ENCODE measurements around the gene MRPL14. TPM values are rescaled to one million over a fixed set of nuclear protein-coding genes. Genes with fewer than 3 reads are reported as not detected.

The MRPL14 gene
- total and polyA plus RNA-seq, 9 of the 15 experiments (the other 6 are each of a cell fraction or from before 2014, with no cell fraction given) = 126 to 424 (median 165) TPM

DNA sequence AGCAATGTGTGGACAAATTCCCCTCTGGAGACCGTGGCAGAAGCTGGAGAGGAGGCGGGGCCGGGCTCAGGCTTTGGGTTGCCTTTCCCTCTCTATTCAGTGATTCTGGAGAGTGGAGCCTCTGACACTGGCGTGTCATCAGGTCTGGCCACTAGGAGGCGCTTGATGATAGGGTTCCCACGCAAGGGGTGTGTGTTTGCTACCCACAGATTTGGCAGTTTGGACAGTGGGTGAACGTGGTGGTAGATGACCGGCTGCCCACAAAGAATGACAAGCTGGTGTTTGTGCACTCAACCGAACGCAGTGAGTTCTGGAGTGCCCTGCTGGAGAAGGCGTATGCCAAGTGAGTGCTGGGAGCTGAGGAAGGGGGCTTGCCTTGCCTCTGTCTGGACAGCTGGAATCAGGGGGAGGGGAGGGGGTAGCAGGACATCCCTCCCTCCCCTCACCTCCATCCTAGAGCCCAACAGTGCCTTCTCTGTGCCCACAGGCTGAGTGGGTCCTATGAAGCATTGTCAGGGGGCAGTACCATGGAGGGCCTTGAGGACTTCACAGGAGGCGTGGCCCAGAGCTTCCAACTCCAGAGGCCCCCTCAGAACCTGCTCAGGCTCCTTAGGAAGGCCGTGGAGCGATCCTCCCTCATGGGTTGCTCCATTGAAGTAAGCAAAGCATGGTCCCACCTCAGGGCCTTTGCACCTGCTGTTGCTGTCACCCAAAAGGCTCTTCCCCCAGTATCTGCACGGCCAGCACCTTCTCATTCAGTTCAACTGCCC lies 45.7 kb upstream of the MRPL14 start (continued):
- TF ChIP-seq, protein P1, sequence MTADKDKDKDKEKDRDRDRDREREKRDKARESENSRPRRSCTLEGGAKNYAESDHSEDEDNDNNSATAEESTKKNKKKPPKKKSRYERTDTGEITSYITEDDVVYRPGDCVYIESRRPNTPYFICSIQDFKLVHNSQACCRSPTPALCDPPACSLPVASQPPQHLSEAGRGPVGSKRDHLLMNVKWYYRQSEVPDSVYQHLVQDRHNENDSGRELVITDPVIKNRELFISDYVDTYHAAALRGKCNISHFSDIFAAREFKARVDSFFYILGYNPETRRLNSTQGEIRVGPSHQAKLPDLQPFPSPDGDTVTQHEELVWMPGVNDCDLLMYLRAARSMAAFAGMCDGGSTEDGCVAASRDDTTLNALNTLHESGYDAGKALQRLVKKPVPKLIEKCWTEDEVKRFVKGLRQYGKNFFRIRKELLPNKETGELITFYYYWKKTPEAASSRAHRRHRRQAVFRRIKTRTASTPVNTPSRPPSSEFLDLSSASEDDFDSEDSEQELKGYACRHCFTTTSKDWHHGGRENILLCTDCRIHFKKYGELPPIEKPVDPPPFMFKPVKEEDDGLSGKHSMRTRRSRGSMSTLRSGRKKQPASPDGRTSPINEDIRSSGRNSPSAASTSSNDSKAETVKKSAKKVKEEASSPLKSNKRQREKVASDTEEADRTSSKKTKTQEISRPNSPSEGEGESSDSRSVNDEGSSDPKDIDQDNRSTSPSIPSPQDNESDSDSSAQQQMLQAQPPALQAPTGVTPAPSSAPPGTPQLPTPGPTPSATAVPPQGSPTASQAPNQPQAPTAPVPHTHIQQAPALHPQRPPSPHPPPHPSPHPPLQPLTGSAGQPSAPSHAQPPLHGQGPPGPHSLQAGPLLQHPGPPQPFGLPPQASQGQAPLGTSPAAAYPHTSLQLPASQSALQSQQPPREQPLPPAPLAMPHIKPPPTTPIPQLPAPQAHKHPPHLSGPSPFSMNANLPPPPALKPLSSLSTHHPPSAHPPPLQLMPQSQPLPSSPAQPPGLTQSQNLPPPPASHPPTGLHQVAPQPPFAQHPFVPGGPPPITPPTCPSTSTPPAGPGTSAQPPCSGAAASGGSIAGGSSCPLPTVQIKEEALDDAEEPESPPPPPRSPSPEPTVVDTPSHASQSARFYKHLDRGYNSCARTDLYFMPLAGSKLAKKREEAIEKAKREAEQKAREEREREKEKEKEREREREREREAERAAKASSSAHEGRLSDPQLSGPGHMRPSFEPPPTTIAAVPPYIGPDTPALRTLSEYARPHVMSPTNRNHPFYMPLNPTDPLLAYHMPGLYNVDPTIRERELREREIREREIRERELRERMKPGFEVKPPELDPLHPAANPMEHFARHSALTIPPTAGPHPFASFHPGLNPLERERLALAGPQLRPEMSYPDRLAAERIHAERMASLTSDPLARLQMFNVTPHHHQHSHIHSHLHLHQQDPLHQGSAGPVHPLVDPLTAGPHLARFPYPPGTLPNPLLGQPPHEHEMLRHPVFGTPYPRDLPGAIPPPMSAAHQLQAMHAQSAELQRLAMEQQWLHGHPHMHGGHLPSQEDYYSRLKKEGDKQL (CRISPR knock-in tag; IDR thresholded peaks at IDR 0.05; ENCODE audit: borderline replicate concordance) = no peak
- TF ChIP-seq KLF1 (tag; IDR thresholded peaks at IDR 0.05) = no peak
- TF ChIP-seq, protein P2, sequence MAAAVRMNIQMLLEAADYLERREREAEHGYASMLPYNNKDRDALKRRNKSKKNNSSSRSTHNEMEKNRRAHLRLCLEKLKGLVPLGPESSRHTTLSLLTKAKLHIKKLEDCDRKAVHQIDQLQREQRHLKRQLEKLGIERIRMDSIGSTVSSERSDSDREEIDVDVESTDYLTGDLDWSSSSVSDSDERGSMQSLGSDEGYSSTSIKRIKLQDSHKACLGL (CRISPR knock-in tag; IDR thresholded peaks at IDR 0.05; ENCODE audit: borderline replicate concordance, poor library complexity, severe bottlenecking) = no peak
- TF ChIP-seq MECOM (CRISPR knock-in tag; IDR thresholded peaks at IDR 0.05) = no peak
- peak; percentile 90 for TF ChIP-seq RB1 (IDR thresholded peaks at IDR 0.05; ENCODE audit: low read depth)
- peak; percentile 68 for TF ChIP-seq ESRRA (IDR thresholded peaks at IDR 0.05; ENCODE audit: borderline replicate concordance, low read depth)
- TF ChIP-seq HNRNPK (IDR thresholded peaks at IDR 0.05; ENCODE audit: low read depth, low read length, poor library complexity, severe bottlenecking) = no peak
- TF ChIP-seq PCBP1 (IDR thresholded peaks at IDR 0.05; ENCODE audit: low read depth, low read length, poor library complexity, severe bottlenecking) = no peak
- peak; percentile 46 for TF ChIP-seq EGR1 (conservative IDR thresholded peaks at IDR 0.05)
- TF ChIP-seq ZNF253 (CRISPR knock-in tag; conservative IDR thresholded peaks at IDR 0.05) = no peak
- TF ChIP-seq ETV5 (CRISPR knock-in tag; IDR thresholded peaks at IDR 0.05; ENCODE audit: low read depth) = 0 out of 2 replicates have a peak, but pooled peaks have one; percentile 26
- TF ChIP-seq NBN (IDR thresholded peaks at IDR 0.05; ENCODE audit: low read depth) = no peak
- no peak for TF ChIP-seq IRF9 (tag; IDR thresholded peaks at IDR 0.05)
- no peak for TF ChIP-seq ZC3H4 (CRISPR knock-in tag; IDR thresholded peaks at IDR 0.05; ENCODE audit: borderline replicate concordance)
- TF ChIP-seq TAF7 (tag; IDR thresholded peaks at IDR 0.05) = no peak
- TF ChIP-seq SP1 (CRISPR knock-in tag; IDR thresholded peaks at IDR 0.05) = 0 out of 2 replicates have a peak, but pooled peaks have one; percentile 46
- TF ChIP-seq FOXM1 (IDR thresholded peaks at IDR 0.05; ENCODE audit: low read depth) = no peak
- TF ChIP-seq FOXM1 (CRISPR knock-in tag; IDR thresholded peaks at IDR 0.05; ENCODE audit: low read depth) = no peak
- TF ChIP-seq SMARCB1 (IDR thresholded peaks at IDR 0.05; ENCODE audit: insufficient read length, low read depth) = no peak
- no peak for TF ChIP-seq ATF4 (CRISPR knock-in tag; IDR thresholded peaks at IDR 0.05)

Data from K562 (cell line).